ENCODE data around the gene EML4. TPM values are rescaled to one million over a fixed set of nuclear protein-coding genes. Genes with fewer than 3 reads are reported as not detected.

The EML4 gene
- total RNA-seq, 1 donor from 2014 or later, result 41.1 TPM

DNA sequence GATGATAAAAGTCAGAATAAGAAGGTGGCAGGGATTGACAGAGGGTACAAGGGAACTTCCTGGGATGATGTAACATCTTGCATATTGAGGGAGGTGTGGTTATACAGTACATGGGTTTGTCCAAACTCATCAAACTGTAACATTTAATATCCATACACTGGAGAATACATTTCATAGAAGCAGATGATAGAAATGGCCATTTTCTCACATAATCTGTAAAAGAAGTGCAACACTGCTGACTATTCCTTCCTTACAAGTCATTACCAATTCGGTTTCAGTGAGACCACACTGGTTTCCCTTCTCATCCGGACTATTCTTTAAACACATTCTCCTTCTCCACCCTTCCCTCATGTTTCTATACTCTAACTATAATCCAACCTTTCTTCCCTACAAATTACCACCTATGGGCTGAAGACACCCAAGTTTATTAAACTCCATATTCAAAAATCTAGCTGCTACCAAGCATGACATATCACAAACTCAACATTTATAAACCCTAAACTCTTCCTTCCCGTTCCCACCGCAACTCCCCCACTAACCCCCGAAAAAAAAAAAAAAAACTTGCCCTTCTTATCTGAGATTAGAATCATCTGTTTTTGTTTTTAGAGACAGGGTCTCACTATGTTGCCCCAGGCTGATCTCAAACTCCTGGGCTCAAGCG, 190.3 kb downstream of the EML4 start:
- Mint-ChIP-seq H3K36me3 (ENCODE audit: unreplicated experiment) (no peaks in the 10 kb centered on the region), H3K4me3 (ENCODE audit: unreplicated experiment) (peak overlapping the region; percentile 87), H3K27ac (ENCODE audit: unreplicated experiment) (peak overlapping the region; percentile 100), H3K4me1 (ENCODE audit: unreplicated experiment) (peaks cover 42% of the 10 kb centered on the region), H3K9me3 (ENCODE audit: unreplicated experiment) (no peaks in the 10 kb centered on the region), H3K27me3 (ENCODE audit: unreplicated experiment) (peaks cover 14% of the 10 kb centered on the region)
- DNase-seq (ENCODE audit: extremely low spot score, unreplicated experiment), result no peak
- TF ChIP-seq, protein P1, sequence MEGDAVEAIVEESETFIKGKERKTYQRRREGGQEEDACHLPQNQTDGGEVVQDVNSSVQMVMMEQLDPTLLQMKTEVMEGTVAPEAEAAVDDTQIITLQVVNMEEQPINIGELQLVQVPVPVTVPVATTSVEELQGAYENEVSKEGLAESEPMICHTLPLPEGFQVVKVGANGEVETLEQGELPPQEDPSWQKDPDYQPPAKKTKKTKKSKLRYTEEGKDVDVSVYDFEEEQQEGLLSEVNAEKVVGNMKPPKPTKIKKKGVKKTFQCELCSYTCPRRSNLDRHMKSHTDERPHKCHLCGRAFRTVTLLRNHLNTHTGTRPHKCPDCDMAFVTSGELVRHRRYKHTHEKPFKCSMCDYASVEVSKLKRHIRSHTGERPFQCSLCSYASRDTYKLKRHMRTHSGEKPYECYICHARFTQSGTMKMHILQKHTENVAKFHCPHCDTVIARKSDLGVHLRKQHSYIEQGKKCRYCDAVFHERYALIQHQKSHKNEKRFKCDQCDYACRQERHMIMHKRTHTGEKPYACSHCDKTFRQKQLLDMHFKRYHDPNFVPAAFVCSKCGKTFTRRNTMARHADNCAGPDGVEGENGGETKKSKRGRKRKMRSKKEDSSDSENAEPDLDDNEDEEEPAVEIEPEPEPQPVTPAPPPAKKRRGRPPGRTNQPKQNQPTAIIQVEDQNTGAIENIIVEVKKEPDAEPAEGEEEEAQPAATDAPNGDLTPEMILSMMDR (IDR thresholded peaks at IDR 0.05), result no peak

DNA sequence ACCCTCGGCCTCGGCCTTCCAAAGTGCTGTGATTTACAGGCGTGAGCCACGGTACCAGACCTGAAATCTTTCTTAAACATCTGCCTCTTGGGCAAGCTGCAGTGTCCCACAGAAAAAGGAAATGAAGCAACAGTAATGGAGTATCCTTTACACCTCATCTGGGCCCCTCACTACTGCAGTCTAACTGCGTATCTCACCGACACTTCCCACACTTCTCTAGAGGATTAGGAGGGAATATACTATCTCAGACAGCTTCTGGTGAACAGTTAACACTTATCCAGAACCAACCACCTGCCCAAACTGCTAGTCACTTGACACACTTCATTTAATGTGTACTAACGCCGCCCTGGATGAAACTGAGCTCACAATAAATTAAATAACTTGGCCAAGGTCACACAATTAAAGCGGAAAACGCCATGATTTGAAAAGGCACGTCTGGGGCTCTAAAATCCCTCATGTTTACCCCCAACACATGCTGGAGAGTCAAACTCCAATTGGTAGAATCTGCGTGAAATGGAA, 190.9 kb downstream of the EML4 start:
- peak overlapping the region; percentile 100 for H3K27ac Mint-ChIP-seq (ENCODE audit: unreplicated experiment)
- peaks cover 42% of the 10 kb centered on the region for H3K4me1 Mint-ChIP-seq (ENCODE audit: unreplicated experiment)
- TF ChIP-seq, protein P1 (IDR thresholded peaks at IDR 0.05), result no peak
- H3K36me3 Mint-ChIP-seq (ENCODE audit: unreplicated experiment), result no peaks in the 10 kb centered on the region
- peaks cover 20% of the 10 kb centered on the region for H3K27me3 Mint-ChIP-seq (ENCODE audit: unreplicated experiment)
- H3K9me3 Mint-ChIP-seq (ENCODE audit: unreplicated experiment), result no peaks in the 10 kb centered on the region
- peak overlapping the region; percentile 87 for H3K4me3 Mint-ChIP-seq (ENCODE audit: unreplicated experiment)
- no peak for DNase-seq (ENCODE audit: extremely low spot score, unreplicated experiment)

DNA sequence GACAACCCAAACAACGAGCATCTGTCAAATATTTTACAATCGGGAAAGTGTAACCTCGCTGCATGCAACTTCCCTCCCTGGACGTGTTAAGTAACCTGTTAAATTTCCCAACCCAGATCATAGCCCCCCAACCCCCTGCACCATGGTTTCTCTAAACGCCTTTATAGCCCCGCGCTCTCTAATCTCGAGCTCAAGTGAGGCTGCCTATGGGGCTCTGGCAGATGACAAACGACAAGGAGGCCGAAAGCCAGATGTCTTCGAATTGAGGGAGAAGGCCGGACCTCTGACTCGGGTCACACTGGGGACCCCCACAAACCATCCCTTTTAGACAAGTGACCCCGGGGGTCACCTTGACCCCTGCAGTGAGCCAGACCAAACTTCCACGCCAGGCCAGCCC, 191.3 kb downstream of the EML4 start:
- peak overlapping the region; percentile 100 for H3K27ac Mint-ChIP-seq (ENCODE audit: unreplicated experiment)
- peaks cover 39% of the 10 kb centered on the region for H3K4me1 Mint-ChIP-seq (ENCODE audit: unreplicated experiment)
- no peak for DNase-seq (ENCODE audit: extremely low spot score, unreplicated experiment)
- H3K9me3 Mint-ChIP-seq (ENCODE audit: unreplicated experiment), result no peaks in the 10 kb centered on the region
- TF ChIP-seq, protein P1 (IDR thresholded peaks at IDR 0.05), result no peak
- no peaks in the 10 kb centered on the region for H3K36me3 Mint-ChIP-seq (ENCODE audit: unreplicated experiment)
- peaks cover 23% of the 10 kb centered on the region for H3K27me3 Mint-ChIP-seq (ENCODE audit: unreplicated experiment)
- H3K4me3 Mint-ChIP-seq (ENCODE audit: unreplicated experiment), result peak overlapping the region; percentile 87

DNA sequence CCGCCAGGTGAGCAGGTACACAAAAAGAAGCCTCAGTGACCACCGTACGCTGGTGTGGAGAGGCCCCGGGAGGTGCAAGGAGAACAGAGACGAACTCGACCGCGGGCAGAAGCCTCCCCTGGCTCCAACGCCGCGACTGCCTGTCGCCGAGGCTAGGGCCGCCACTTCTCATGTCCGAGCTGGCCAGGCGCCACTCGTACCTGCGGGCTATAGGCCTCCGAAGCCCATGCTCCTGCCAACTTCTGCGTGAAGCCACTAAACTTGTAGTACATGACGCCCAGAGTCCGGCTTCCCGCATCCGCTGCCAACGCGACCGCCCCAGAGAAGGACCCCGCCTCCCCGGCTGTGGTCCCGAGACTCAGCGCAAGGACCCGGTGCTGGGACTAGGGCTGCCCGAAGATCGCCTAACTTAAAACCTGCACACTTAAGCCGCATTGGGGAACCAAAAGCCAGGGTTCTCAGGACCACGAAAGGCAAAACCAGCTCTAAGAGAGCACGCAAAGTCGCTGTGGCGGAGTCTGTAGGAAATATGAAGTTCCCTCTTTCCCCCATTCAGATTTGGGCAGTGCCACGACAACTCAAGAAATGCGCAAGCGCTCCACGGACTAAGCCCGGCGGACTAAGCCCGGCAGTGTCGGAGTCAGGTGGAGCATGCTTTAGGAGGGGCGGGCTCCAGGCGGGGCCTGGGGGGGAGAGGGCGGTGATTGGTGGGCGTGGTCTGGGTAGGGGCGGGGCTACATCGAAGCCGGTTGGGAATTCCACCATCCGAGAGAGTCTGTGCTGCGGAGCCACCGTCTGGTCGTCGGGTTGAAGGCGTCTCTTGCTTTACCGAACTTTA, 192.0 kb downstream of the EML4 start, which contains the start of gene COX7A2L:
TSS of gene COX7A2L (minus strand) at position 328 of the 838 bp plus-strand sequence. CDS start at position 272, 56 bp downstream.
- H3K4me1 Mint-ChIP-seq (ENCODE audit: unreplicated experiment), result peaks cover 39% of the 10 kb centered on the region
- H3K27ac Mint-ChIP-seq (ENCODE audit: unreplicated experiment), result peak within 1 kb of the TSS; percentile 100
- peaks cover 29% of the 10 kb centered on the region for H3K27me3 Mint-ChIP-seq (ENCODE audit: unreplicated experiment)
- peak within 1 kb of the TSS; percentile 87 for H3K4me3 Mint-ChIP-seq (ENCODE audit: unreplicated experiment)
- TF ChIP-seq, protein P1 (IDR thresholded peaks at IDR 0.05), result peak; percentile 59
- H3K36me3 Mint-ChIP-seq (ENCODE audit: unreplicated experiment), result no peaks in the 10 kb centered on the region
- DNase-seq (ENCODE audit: extremely low spot score, unreplicated experiment), result peak; percentile 99
- no peaks in the 10 kb centered on the region for H3K9me3 Mint-ChIP-seq (ENCODE audit: unreplicated experiment)
